HUES64 (cell line): ENCODE results near the gene LMTK2.
"Not testable (repeated sequence)": the region's sequence is repeated elsewhere in the genome, so short reads cannot be mapped to it uniquely, and the experiment has no call there.

Source experiments
- H3K27ac ChIP-seq: 2 replicates; pipeline ENCODE4 v1.7.0; 2013; ENCODE audit warnings: low read depth, low read length, inconsistent platforms
- H3K27me3 ChIP-seq: 2 replicates; pipeline ENCODE4 v1.6.1; 2013; ENCODE audit warnings: mild to moderate bottlenecking, low read length; ENCODE audit not compliant: insufficient read depth
- H3K36me3 ChIP-seq: 2 replicates; pipeline ENCODE4 v1.6.1; 2013; ENCODE audit warnings: mild to moderate bottlenecking, low read length; ENCODE audit not compliant: insufficient read depth
- H3K4me1 ChIP-seq: 2 replicates; pipeline ENCODE4 v1.6.1; 2013; ENCODE audit warnings: mild to moderate bottlenecking, low read length, moderate library complexity; ENCODE audit not compliant: insufficient read depth
- H3K4me3 ChIP-seq: 2 replicates; pipeline ENCODE4 v1.5.1; 2013; ENCODE audit warnings: mild to moderate bottlenecking, low read length, moderate library complexity
- H3K9ac ChIP-seq: 2 replicates; pipeline ENCODE4 v1.6.1; 2013; ENCODE audit warnings: mild to moderate bottlenecking, low read depth, low read length
- H3K9me3 ChIP-seq: 2 replicates; pipeline ENCODE4 v1.6.1; 2013; ENCODE audit warnings: low read depth, low read length; ENCODE audit not compliant: insufficient read depth
- WGBS: fragments of 150-250, 120-280 bp; methylation state at CpG from one replicate; pipeline ENCODE4 v1.1.7; 2013; ENCODE audit warnings: missing lambda C conversion rate; 5-methylcytosine and 5-hydroxymethylcytosine counted together

Gene LMTK2

GRCh38 chr7:98107313-98107721, 655 bp downstream of the LMTK2 start:
- Histone ChIP-seq H3K27ac (peak overlapping the region; percentile 89; the same call in 1 of the 2 replicates), H3K36me3 (no peaks in the 10 kb centered on the region), H3K9me3 (0 out of 2 replicates have a peak, but pooled peaks cover under 1% of the 10 kb centered on the region), H3K4me1 (peaks cover 31% of the 10 kb centered on the region), H3K9ac (peak overlapping the region; percentile 88), H3K27me3 (no peaks in the 10 kb centered on the region), H3K4me3 (peak overlapping the region; percentile 98)
- 2% methylated on average over 32 of the region's 32 CpGs for WGBS

- no peaks in the 10 kb centered on the region for H3K9me3 ChIP-seq
- peak overlapping the region; percentile 60; the same call in 1 of the 2 replicates for H3K27ac ChIP-seq
- H3K9ac ChIP-seq = no peak overlapping the region
- WGBS = 26% methylated on average over 9 of the region's 11 CpGs
- peak overlapping the region; percentile 31 for H3K4me3 ChIP-seq
- no peaks in the 10 kb centered on the region for H3K36me3 ChIP-seq
- peaks cover 31% of the 10 kb centered on the region for H3K4me1 ChIP-seq
- H3K27me3 ChIP-seq = no peaks in the 10 kb centered on the region
Measured at GRCh38 chr7:98110249-98111022, 3.8 kb downstream of the LMTK2 start.

GRCh38 chr7:98112077-98112476, 5.4 kb downstream of the LMTK2 start:
- H3K4me3 ChIP-seq = no peak overlapping the region
- 86% methylated on average over 4 of the region's 4 CpGs for WGBS

GRCh38 chr7:98115746-98116525, 9.3 kb downstream of the LMTK2 start:
- 91% methylated on average over 10 of the region's 10 CpGs for WGBS
- Histone ChIP-seq H3K4me1 (peaks cover 19% of the 10 kb centered on the region), H3K36me3 (no peaks in the 10 kb centered on the region), H3K27me3 (no peaks in the 10 kb centered on the region), H3K27ac (no peak overlapping the region), H3K9me3 (no peaks in the 10 kb centered on the region), H3K4me3 (no peak overlapping the region), H3K9ac (no peak overlapping the region)

More at GRCh38 chr7:98112077-98112476, 5.4 kb downstream of the LMTK2 start:
- no peaks in the 10 kb centered on the region for H3K9me3 ChIP-seq
- no peaks in the 10 kb centered on the region for H3K27me3 ChIP-seq
- H3K4me1 ChIP-seq = peaks cover 31% of the 10 kb centered on the region
- no peak overlapping the region for H3K27ac ChIP-seq
- H3K36me3 ChIP-seq = no peaks in the 10 kb centered on the region
- H3K9ac ChIP-seq = no peak overlapping the region

GRCh38 chr7:98116656-98117461, 10.2 kb downstream of the LMTK2 start:
- H3K27ac ChIP-seq = no peak overlapping the region

GRCh38 chr7:98119256-98119918, 12.7 kb downstream of the LMTK2 start:
- Histone ChIP-seq H3K4me1 (peaks cover 11% of the 10 kb centered on the region), H3K27ac (0 out of 2 replicates have a peak overlapping the region, but pooled peaks have one; percentile 22), H3K9me3 (no peaks in the 10 kb centered on the region), H3K27me3 (no peaks in the 10 kb centered on the region), H3K36me3 (no peaks in the 10 kb centered on the region), H3K4me3 (no peak overlapping the region), H3K9ac (no peak overlapping the region)
- 80% methylated on average over 10 of the region's 10 CpGs for WGBS

More at GRCh38 chr7:98116656-98117461, 10.2 kb downstream of the LMTK2 start:
- no peak overlapping the region for H3K4me3 ChIP-seq
- no peak overlapping the region for H3K9ac ChIP-seq
- no peaks in the 10 kb centered on the region for H3K9me3 ChIP-seq
- 80% methylated on average over 6 of the region's 7 CpGs for WGBS
- H3K27me3 ChIP-seq = no peaks in the 10 kb centered on the region
- no peaks in the 10 kb centered on the region for H3K36me3 ChIP-seq
- H3K4me1 ChIP-seq = peaks cover 11% of the 10 kb centered on the region

GRCh38 chr7:98120559-98120958, 13.9 kb downstream of the LMTK2 start:
- H3K27me3 ChIP-seq = no peaks in the 10 kb centered on the region
- no peak overlapping the region for H3K4me3 ChIP-seq
- 91% methylated on average over 4 of the region's 4 CpGs for WGBS
- no peaks in the 10 kb centered on the region for H3K9me3 ChIP-seq
- no peak overlapping the region for H3K27ac ChIP-seq
- no peak overlapping the region for H3K9ac ChIP-seq
- no peaks in the 10 kb centered on the region for H3K36me3 ChIP-seq
- H3K4me1 ChIP-seq = peaks cover 11% of the 10 kb centered on the region

- H3K4me3 ChIP-seq, H3K36me3 ChIP-seq, H3K27ac ChIP-seq, H3K27me3 ChIP-seq, H3K9me3 ChIP-seq, H3K9ac ChIP-seq: not testable (repeated sequence)
- WGBS = 97% methylated on average over 7 of the region's 7 CpGs
- H3K4me1 ChIP-seq = peaks cover 11% of the 10 kb centered on the region
Measured at GRCh38 chr7:98121388-98121787, 14.7 kb downstream of the LMTK2 start.

- H3K9me3 ChIP-seq = no peaks in the 10 kb centered on the region
- H3K4me3 ChIP-seq = no peak overlapping the region
- no peaks in the 10 kb centered on the region for H3K27me3 ChIP-seq
- H3K36me3 ChIP-seq = no peaks in the 10 kb centered on the region
- 94% methylated on average over 4 of the region's 4 CpGs for WGBS
- H3K4me1 ChIP-seq = peaks cover 11% of the 10 kb centered on the region
- no peak overlapping the region for H3K9ac ChIP-seq
- no peak overlapping the region for H3K27ac ChIP-seq
Measured at GRCh38 chr7:98123365-98123696, 16.7 kb downstream of the LMTK2 start.

GRCh38 chr7:98125759-98126158, 19.1 kb downstream of the LMTK2 start:
- no peak overlapping the region for H3K4me3 ChIP-seq
- no peak overlapping the region for H3K27ac ChIP-seq
- H3K9ac ChIP-seq = no peak overlapping the region
- H3K27me3 ChIP-seq = no peaks in the 10 kb centered on the region
- WGBS = 95% methylated on average over 6 of the region's 6 CpGs
- no peaks in the 10 kb centered on the region; the same call in 1 of the 2 replicates for H3K4me1 ChIP-seq
- H3K9me3 ChIP-seq = no peaks in the 10 kb centered on the region
- no peaks in the 10 kb centered on the region for H3K36me3 ChIP-seq
